ENCODE data around the gene TMEM273.

TMEM273 gene

DNA sequence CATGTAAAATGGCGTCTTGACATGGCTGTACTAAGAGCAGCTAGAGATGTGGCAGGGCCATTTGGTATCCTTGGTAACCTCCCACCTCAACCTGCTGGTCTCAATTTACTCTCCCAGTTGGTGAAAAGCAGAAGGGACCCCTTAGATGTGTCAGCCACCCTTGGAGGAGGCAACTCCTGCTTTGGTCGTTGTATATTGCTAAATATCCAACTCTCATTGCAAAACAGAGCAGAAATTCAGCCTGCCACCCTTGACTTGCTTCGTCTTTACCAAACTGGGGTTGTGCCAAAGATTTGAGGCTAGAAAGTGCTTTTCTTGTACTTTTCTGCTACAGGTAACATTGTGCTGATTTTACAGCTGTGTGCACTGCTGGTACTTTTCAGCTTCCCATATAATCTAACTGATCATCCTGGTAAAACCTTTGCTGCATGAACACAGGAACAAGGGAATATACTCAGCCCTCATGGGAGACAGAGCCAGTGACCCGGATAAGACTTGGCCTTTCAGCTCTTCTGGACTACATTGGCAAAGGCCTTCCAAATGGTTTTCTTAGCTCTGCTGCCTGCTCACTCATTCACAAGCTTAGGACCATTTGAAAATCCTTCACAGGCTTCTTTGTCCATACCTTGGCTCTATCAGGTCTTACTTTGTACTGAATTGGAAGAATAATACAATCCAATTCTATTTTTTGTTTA lies 70.7 kb downstream of the TMEM273 start:
- DNase-seq (ENCODE audit: low read depth in 1 of 2, low spot score in 1 of 2): no peak

DNA sequence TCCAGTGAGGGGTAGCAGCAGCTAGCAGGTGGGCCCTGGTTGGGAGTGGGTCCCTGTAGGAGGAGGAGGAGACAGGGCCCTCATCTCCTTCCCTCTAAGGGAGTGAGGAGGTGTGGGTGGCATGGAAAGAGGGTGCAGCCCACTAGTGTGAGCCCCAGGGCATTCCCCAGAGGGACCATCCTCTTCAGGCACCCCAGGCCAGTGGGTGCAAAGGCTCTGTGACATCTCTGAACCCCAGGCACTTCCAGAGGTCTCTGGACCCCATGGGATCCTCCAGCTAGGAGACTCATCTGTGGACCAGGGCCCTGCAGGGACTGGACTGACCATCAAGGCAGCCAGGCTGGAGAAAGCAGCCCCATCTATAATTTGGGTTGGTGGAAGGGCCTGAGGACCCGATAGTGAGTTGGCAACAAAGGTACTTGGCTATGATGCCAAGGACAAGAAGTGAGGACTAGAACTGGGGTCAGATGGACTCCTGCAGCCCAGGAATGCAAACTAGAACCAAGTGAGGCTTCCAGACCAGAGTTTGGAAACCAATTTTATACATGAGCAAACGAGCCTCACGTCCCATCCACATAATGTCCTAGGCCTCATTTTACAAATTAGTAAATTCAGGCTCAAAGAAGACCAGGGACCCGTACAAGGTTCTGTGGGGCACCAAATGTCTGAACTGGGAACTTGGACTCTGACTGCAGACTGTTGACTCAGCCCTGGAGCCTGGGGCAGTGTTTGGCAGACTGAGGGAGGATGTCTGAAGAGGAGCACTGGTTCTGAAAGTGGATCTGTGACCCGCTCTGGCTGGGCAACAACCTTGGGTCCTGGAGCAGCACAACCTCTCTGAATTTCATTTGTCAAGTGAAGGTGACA lies 71.4 kb downstream of the TMEM273 start:
- no peak for DNase-seq (ENCODE audit: low read depth in 1 of 2, low spot score in 1 of 2)

DNA sequence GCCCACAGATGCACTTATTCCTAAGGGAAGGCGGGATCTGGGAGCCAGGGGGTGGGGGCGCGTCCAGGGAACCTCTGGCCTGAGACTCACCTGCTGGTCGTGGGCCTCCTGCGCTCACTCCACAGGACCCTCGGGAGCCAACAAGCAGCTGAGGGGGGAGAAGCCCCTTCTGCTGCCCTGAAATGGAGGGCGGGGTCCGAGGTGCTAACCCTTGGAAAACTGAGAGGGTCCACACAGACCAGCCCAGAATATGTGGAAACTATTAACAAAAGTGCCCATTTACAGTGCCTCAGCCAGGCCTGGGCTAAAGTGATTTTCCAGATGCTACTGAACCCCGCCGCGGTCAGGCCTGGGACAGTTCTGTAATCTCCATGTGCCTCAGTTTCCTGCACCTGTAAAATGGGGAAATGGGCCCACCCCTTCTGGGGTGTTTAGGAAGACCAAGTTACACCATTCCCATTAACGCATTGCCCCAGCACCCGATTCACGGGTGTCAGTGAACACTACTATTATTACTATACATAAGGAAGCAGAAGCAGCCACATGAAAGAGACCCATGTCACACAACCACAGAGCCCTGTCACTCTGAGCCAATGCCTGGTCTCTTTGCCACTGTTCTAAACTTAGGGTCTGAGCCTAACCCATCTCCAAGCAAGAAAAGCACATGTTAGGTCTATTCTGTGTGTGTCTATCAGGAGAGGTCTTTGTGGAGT lies 72.2 kb downstream of the TMEM273 start:
- no peak for DNase-seq (ENCODE audit: low read depth in 1 of 2, low spot score in 1 of 2)

DNA sequence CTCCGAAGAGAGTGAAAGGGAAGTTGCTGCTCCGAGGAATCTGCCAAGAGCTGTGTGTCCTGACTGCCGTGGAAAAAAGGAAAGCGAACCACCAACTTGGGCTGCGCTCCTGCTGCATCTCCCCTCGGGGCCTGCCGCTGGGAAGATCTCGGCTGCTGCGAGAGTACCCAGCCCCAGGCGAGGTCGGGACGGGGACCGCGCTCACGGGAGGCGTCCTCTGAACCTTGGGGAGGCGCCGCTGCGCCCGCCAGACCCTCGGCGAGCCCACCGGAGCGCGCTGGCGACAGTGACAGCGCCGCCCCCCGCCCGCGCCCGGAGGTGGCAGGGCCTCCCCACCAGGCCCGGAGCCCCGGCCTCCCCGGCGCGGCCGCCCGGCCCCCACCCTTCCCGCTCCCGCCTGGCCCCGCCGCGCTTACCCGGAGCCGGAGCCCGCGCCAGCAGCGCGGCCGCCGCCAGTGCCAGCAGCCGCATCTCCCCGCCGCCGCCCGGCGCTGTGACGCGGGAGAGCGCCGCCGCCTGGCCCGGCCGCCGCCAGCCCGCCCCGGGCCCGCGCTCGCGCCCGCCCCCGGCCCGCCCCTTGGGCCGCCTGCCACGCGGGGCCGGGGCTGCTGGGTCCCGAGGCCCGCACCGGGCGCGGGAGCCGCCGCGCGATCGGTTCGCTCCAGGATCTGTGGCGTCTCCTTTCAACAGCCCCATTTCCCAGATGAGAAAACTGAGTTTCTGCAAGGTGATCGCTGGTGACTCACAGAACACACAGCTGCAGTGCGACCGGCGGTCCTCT lies 73.0 kb downstream of the TMEM273 start, which contains the start of gene VSTM4:
TSS of gene VSTM4 (minus strand) at position 508 of the 781 bp plus-strand sequence. CDS start at position 471, 37 bp downstream.
- no peak for DNase-seq (ENCODE audit: low read depth in 1 of 2, low spot score in 1 of 2)

DNA sequence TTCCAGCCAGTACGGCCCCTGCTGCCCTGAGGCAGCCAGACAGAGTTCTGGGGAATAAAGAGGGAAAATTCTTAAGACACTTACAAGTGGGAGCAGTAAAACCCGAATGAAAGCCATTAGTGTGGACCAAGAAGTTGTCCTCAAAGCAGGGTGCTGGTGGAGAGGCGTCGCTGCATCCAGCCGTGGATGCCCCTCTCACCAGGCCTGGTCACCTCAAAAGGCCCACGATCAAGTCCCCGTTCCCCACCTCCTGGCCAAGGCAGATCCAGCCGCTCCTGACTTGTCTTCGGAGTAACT lies 73.5 kb downstream of the TMEM273 start:
- DNase-seq (ENCODE audit: low read depth in 1 of 2, low spot score in 1 of 2): no peak

DNA sequence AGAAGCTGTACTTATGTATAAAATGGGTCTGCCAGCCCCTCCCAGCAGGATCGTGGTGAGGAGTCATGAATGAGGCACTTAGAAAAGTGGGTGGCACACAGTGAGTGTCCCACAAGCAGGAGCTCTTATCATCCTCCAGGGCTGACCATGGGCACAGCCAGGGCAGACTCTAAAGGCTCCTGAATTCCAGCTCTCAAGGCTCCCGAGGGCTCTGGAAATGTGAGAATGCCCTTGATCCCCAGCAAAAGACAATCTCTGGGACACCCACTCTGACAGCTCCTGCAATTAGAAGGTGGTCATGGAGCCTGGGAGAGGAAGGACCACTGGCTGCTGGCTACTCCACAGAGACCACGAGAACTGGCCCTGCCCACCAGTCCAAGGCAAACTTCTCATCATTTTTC lies 74.5 kb downstream of the TMEM273 start:
- no peak for DNase-seq (ENCODE audit: low read depth in 1 of 2, low spot score in 1 of 2)

DNA sequence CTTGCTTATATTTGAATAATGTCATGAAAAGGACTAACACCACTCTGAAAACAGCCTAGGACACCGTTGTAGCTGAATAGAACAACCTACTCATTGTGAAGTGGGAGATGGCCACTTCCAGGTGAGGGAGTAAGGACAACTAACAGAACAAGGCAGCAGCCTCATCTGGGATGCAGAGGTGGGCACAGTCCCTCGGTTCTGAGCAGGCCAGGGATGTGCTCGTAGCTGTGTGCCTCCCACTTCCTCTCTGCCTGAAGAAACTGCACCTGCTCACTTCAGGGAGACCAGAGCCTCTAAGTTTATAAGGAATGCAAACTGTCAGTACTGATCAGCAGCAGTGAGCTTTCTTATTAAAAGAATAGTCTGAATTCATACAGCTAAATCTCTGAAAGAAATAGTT lies 75.3 kb downstream of the TMEM273 start:
- no peak for DNase-seq (ENCODE audit: low read depth in 1 of 2, low spot score in 1 of 2)

DNA sequence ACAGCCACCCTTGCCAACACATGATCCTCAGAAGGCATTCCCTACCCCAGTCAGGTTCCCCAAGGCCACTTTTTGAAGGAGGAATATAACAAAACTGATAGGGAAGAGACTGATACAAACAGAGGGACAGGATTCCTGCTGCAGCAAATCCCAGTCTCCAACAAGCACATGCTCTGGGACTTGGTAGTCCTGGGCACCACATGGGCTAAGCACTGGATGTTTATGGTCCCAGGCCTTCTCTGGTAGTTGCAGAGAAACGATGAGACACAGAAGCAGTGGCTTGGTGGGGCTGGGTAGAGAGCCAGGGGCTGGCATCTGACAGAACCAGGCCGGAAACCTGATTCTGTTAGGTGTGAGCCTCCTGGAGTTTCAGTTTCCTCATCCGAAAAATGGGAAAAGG lies 76.1 kb downstream of the TMEM273 start:
- no peak for DNase-seq (ENCODE audit: low read depth in 1 of 2, low spot score in 1 of 2)

DNA sequence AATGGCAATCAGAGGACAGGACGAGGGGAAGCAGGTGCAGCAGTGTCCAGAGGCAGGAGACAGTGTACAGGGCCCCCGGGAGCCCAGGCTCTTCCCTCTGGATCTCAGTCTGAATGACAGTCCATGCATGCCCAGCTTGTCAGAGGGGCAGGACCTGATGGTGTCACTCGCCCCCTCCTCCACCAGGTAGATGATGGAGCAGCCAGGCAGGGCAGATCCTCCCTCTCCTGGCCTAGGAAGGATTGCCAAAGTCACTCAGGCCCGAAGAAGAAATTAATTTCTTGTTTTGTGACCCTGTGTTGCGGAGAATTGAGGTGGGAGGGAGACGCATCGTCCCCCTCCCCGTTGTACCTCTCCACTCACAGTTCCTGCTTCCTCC lies 76.9 kb downstream of the TMEM273 start:
- no peak for DNase-seq (ENCODE audit: low read depth in 1 of 2, low spot score in 1 of 2)

DNA sequence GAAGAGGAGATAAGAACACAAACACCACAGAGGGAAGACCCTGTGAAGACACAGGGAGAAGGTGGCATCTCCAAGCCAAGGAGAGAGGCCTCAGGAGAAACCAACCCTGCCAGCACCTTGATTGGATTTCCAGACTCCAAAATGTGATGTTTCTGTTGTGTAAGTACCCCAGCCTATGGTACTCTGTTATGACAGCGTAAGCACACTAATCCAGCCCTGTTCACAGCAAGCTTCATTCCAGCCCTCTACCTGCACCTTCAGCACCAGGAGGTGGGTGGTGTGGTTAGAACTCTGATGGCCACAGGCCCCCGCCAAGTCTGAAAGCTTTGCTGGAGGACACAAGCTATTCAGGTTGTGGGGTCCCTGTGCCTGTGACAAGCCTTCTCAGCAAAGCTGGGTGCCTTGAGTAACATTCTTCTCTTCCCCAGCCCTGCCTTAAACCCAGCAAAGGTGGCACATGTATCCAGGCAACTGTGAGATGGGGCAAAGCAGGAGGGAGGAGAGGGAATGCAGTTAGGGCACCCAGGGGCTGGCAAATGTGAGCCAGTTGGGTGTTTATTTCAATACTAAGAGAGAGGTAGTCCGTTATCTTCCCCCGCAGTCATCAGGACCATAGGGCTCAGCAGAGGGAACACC lies 77.4 kb downstream of the TMEM273 start:
- DNase-seq (ENCODE audit: low read depth in 1 of 2, low spot score in 1 of 2): no peak

DNA sequence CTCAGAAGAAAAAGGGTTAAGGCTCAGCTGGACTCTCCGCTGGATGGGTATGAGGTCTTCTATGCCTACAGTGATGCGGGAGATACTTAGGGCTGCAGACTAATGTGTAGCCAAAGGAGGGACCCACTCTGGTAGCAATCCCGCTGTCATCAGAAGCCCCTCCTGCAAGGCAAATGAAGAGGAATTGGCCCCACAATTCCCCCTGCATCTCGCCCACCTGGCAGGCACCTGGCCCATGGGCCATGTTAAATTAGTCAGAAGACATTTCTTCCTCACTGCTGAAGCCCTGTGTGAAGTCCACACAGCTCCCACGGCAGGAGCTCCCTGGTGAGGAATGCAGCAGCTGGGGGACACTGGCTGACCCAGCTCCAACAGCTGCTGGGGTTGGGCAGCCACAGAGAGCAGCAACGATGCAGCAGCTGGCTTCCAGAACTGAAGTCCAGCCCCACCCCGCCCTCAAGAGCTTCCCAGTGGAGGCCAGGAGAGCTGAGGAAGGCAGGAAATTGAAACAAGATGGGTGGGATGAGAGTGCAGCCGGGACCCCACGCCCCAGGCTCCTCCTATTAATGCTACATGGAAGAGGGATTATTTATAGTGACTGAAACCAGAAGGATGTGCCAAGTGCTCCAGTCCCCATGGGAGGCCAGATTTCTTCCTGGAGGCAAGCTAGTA lies 78.4 kb downstream of the TMEM273 start:
- no peak for DNase-seq (ENCODE audit: low read depth in 1 of 2, low spot score in 1 of 2)

DNA sequence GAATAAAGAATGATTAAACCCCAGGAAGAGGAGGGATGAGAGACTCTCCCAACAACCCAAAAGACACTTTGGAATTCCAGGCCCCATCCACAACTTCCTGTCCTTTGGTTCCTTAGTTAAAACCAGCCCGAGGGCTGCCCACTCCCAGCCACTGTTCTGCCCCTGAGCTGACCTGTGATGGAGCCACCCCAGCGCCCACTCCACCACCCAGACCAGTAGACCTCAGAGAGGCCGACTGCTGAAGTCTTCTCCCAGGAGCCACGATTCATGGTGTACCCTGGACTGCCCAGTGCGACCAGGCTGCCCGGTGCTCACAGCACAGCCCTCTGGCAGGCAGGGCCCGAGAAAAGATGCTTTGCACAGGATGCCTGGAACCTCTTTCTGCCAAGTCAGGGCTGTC lies 79.5 kb downstream of the TMEM273 start:
- DNase-seq (ENCODE audit: low read depth in 1 of 2, low spot score in 1 of 2): no peak

DNA sequence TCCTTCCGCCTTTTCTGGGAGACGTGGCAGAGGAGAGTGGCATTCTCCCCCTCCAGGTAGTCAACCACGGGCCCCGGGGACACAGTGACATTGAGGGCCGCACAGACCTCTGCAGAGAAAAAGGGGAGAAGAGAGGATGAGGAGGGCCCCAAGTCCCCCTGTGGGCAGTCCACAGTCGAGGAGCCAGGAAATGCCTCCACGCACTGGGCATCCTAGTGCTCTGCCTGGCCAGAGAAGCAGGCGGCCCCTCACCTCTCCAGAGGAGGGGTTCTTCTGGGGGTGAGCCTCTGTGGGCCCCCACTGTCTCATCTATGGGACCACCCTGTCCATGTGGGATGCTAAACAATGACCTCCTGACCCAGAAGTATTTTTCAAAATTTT lies 80.3 kb downstream of the TMEM273 start:
- DNase-seq (ENCODE audit: low read depth in 1 of 2, low spot score in 1 of 2): no peak

DNA sequence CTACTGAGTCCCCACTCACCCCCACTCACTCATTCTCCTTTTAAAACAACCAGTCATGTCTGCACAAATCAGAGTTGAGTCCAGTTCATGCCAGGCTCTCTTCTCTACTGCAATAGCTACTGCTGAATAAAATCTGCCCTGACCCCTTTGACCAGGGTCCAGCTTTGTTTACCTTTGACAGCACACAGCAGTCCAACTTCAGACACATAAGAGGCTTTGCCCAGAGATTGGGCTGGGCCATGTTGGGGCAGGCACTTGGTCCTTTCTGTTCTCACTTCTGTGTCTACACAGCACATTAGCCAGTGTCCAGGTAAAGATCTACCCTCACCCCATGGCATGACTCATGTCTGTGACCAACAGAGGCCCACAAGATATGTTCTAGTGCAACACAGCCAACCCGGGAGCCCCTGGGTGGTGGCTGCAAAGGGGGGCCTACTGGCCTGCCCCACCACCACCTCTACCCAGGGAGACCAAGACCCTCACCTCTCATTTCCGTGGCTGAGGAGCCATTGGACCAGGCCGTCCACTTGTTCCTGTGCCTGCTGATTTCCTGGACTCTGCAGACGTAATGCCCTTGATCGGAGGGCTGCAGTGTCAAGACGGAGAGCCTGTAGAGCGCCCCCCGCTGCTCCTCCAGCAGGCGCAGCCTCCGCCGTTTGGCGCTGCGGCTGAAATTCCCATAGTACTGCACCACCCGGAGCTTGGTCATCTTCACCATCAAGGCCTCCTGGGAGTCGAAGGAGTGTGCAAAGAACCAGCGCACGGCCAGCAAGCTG lies 80.9 kb downstream of the TMEM273 start:
- no peak for DNase-seq (ENCODE audit: low read depth in 1 of 2, low spot score in 1 of 2)

DNA sequence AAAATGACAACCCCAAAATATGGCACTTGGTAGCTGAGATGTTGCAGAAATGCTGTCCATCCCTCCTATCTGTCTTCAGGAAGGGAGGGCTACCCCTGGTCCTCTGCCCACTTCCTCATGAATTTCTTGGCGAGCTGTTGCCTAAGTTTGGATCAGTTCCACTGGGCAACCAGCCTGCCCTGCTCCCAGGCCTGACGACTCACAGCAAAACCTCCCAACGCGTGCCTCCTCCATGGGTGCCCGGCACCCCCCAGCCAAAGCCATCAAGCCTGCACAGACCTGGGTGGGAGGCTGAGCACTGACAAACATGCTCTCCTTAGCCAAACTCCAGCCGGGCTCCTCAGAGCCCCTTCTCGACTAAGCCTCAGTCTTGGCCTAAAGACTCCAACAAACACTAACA lies 81.7 kb downstream of the TMEM273 start:
- no peak for DNase-seq (ENCODE audit: low read depth in 1 of 2, low spot score in 1 of 2)

DNA sequence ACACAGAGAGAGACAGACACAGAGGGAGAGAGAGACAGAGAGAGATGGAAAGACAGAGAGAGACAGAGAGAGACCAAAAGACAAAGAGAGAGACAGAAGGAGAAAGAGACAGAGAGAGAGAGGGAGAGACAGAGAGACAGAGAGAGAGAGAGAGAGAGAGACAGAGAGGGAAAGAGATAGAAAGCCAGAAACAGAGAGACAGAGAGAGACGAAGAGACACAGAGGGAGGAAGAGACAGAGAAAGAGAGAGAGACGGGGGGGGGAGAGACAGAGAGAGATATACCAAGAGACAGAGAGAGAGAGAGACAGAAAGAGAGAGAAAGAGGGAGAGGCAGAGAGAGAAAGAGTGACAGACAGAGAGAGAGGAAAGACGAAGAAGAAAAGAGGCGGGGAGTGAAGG lies 83.1 kb downstream of the TMEM273 start:
- DNase-seq (ENCODE audit: low read depth in 1 of 2, low spot score in 1 of 2): no peak
